ENCODE results near the gene ZNF331. TPM values are rescaled to one million over a fixed set of nuclear protein-coding genes. Genes with fewer than 3 reads are reported as not detected.

The ZNF331 gene
- polyA plus RNA-seq, 1 donor (not counting 4 experiments of a cell fraction or from before 2014, with no cell fraction given), result 5.1 TPM

DNA sequence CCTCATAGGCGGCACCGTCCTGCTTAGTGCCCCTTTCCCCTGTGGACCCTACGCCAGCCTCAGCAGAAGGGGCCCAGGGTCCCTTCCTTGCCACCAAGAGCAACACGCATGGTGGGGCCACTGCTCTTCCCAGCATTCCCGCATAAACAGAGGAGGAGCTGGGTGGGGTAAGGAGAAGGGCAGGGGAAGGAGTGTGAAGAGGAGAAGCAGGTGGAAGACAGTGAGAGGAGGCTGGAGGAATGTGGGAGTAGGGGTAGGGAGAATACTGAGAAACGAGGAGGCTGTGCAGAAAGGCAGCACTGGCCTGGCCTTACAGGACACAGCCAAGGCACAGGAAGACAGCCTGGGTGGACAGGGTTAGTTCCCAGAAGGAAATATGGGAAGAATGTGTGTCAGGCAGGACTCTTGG, 43.9 kb downstream of the ZNF331 start:
- H3K4me2 ChIP-seq (ENCODE audit: control insufficient read depth, extremely low read depth, insufficient read depth, low read depth, low read length), result no peak overlapping the region
- dilution Hi-C loops (cut with MboI; ENCODE audit: extremely low pct_ligation_motif_present, low sequenced_read_pairs), result no loop called here
- no peak overlapping the region for H3K9ac ChIP-seq (ENCODE audit: control insufficient read depth, extremely low read depth, insufficient read depth, low read length)
- DNase-seq (ENCODE audit: low read depth, low spot score), result no peak
- no peak for FAIRE-seq
- TF ChIP-seq, protein P1, sequence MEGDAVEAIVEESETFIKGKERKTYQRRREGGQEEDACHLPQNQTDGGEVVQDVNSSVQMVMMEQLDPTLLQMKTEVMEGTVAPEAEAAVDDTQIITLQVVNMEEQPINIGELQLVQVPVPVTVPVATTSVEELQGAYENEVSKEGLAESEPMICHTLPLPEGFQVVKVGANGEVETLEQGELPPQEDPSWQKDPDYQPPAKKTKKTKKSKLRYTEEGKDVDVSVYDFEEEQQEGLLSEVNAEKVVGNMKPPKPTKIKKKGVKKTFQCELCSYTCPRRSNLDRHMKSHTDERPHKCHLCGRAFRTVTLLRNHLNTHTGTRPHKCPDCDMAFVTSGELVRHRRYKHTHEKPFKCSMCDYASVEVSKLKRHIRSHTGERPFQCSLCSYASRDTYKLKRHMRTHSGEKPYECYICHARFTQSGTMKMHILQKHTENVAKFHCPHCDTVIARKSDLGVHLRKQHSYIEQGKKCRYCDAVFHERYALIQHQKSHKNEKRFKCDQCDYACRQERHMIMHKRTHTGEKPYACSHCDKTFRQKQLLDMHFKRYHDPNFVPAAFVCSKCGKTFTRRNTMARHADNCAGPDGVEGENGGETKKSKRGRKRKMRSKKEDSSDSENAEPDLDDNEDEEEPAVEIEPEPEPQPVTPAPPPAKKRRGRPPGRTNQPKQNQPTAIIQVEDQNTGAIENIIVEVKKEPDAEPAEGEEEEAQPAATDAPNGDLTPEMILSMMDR (optimal IDR thresholded peaks at IDR 0.05 in 1 of 3, IDR thresholded peaks at IDR 0.05 in 1 of 3, conservative IDR thresholded peaks at IDR 0.05 in 1 of 3; ENCODE audit: extremely low read depth in 1 of 3, insufficient read depth in 2 of 3, low read length in 3 of 3), result no peak
- TF ChIP-seq EZH2 (IDR thresholded peaks at IDR 0.05; ENCODE audit: low read length), result no peak
- no peaks in the 10 kb centered on the region for H4K20me1 ChIP-seq (ENCODE audit: control insufficient read depth, extremely low read depth, insufficient read depth, low read length)
- peaks cover 11% of the 10 kb centered on the region for H3K9me3 ChIP-seq (ENCODE audit: control insufficient read depth, low read depth, low read length)
- no peaks in the 10 kb centered on the region for H3K27me3 ChIP-seq (ENCODE audit: control insufficient read depth, extremely low read depth, insufficient read depth, low read length)
- no peaks in the 10 kb centered on the region for H3K9me1 ChIP-seq (ENCODE audit: control insufficient read depth, extremely low read depth, insufficient read depth, low read length)
- no peak overlapping the region for H3K27ac ChIP-seq (ENCODE audit: control insufficient read depth, insufficient read depth, low read length)
- H3K79me2 ChIP-seq (ENCODE audit: control insufficient read depth, insufficient read depth, low read length), result no peaks in the 10 kb centered on the region
- H3K4me3 ChIP-seq (ENCODE audit: control insufficient read depth in 2 of 3, extremely low read depth in 1 of 3, insufficient read depth in 2 of 3, low read depth in 1 of 3, low read length in 3 of 3), result no peak overlapping the region
- peaks cover 3 to 7% of the 10 kb centered on the region in 2 experiments for H3K36me3 ChIP-seq (ENCODE audit: control insufficient read depth in 2 of 2, extremely low read depth in 1 of 2, insufficient read depth in 2 of 2, low read length in 2 of 2)
- no peaks in the 10 kb centered on the region for H3K4me1 ChIP-seq (ENCODE audit: control insufficient read depth, extremely low read depth, insufficient read depth, low read length)
- H2AFZ ChIP-seq (ENCODE audit: control insufficient read depth, low read length), result no peak overlapping the region

DNA sequence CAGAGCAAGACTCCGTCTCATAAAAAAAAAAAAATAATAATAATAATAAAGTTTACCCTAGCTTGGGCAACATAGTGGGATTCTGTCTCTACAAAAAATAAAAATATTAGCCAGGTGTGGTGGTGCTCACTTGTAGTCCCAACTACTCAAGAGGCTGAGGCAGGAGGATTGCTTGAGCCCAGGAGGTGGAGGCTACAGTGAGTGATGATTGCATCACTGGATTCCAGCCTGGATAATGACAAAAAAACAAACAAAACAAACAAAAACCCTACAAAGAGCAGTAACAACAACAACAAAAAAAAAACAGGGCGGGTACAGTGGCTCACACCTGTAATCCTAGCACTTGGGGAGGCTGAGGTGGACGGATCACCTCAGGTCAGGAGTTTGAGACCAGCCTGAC, 45.2 kb downstream of the ZNF331 start:
- dilution Hi-C loops (cut with MboI; ENCODE audit: extremely low pct_ligation_motif_present, low sequenced_read_pairs), result no loop called here
- Histone ChIP-seq H3K4me1 (ENCODE audit: control insufficient read depth, extremely low read depth, insufficient read depth, low read length) (no peaks in the 10 kb centered on the region), H3K9ac (ENCODE audit: control insufficient read depth, extremely low read depth, insufficient read depth, low read length) (no peak overlapping the region), H3K4me2 (ENCODE audit: control insufficient read depth, extremely low read depth, insufficient read depth, low read depth, low read length) (no peak overlapping the region), H3K9me3 (ENCODE audit: control insufficient read depth, low read depth, low read length) (no peaks in the 10 kb centered on the region), H3K27me3 (ENCODE audit: control insufficient read depth, extremely low read depth, insufficient read depth, low read length) (no peaks in the 10 kb centered on the region), H3K36me3 (ENCODE audit: control insufficient read depth in 2 of 2, extremely low read depth in 1 of 2, insufficient read depth in 2 of 2, low read length in 2 of 2) (no peaks in the 10 kb centered on the region), H2AFZ (ENCODE audit: control insufficient read depth, low read length) (no peak overlapping the region), H3K9me1 (ENCODE audit: control insufficient read depth, extremely low read depth, insufficient read depth, low read length) (no peaks in the 10 kb centered on the region), H3K27ac (ENCODE audit: control insufficient read depth, insufficient read depth, low read length) (no peak overlapping the region), H3K4me3 (ENCODE audit: control insufficient read depth in 2 of 3, extremely low read depth in 1 of 3, insufficient read depth in 2 of 3, low read depth in 1 of 3, low read length in 3 of 3) (no peak overlapping the region), H4K20me1 (ENCODE audit: control insufficient read depth, extremely low read depth, insufficient read depth, low read length) (no peaks in the 10 kb centered on the region), H3K79me2 (ENCODE audit: control insufficient read depth, insufficient read depth, low read length) (no peaks in the 10 kb centered on the region)
- DNase-seq (ENCODE audit: low read depth, low spot score), result no peak
- FAIRE-seq, result no peak
- no peak for TF ChIP-seq EZH2 (IDR thresholded peaks at IDR 0.05; ENCODE audit: low read length)
- TF ChIP-seq, protein P1 (optimal IDR thresholded peaks at IDR 0.05 in 1 of 3, IDR thresholded peaks at IDR 0.05 in 1 of 3, conservative IDR thresholded peaks at IDR 0.05 in 1 of 3; ENCODE audit: extremely low read depth in 1 of 3, insufficient read depth in 2 of 3, low read length in 3 of 3), result no peak

Measured in keratinocyte (primary cell).